Large intestine (tissue), 3 donors: Measurements from ENCODE around the gene MAMDC2. TPM values are rescaled to one million over a fixed set of nuclear protein-coding genes. Genes with fewer than 3 reads are reported as not detected.

Experiments used
- DNase-seq, 2 donors: peaks; one replicate each; pipeline versions ENCODE4 v3.0.0 to v3.0.0-alpha.2; 2013
- H3K27ac ChIP-seq: one replicate; pipeline ENCODE4 v1.5.1; 2013; ENCODE audit warnings: low read length
- H3K27me3 ChIP-seq: 2 replicates; pipeline ENCODE4 v1.6.1; 2013; ENCODE audit warnings: low read length; ENCODE audit not compliant: control insufficient read depth, insufficient read depth
- H3K36me3 ChIP-seq: 2 replicates; pipeline ENCODE4 v1.6.1; 2013; ENCODE audit warnings: low read length; ENCODE audit not compliant: control insufficient read depth, insufficient read depth
- H3K4me1 ChIP-seq: one replicate; pipeline ENCODE4 v1.6.1; 2013; ENCODE audit warnings: low read length; ENCODE audit not compliant: control insufficient read depth, insufficient read depth
- H3K4me3 ChIP-seq: one replicate; pipeline ENCODE4 v1.5.1; 2013; ENCODE audit warnings: low read length
- H3K9me3 ChIP-seq: one replicate; pipeline ENCODE4 v1.6.1; 2013; ENCODE audit warnings: mild to moderate bottlenecking, low read depth, low read length, moderate library complexity; ENCODE audit not compliant: control insufficient read depth
- WGBS: methylation state at CpG from one replicate; pipeline ENCODE4 v1.1.5; 2013; ENCODE audit warnings: low lambda C conversion rate; ENCODE audit not compliant: insufficient coverage; 5-methylcytosine and 5-hydroxymethylcytosine counted together
- polyA plus RNA-seq: library from polyadenylated mRNA; unstranded; fragments of 120-200 nt; gene quantifications from one replicate; pipeline ENCODE4 v1.2.1, GENCODE V29; 2013

The MAMDC2 gene
- polyA plus RNA-seq, 1 donor = 7.9 TPM

DNA sequence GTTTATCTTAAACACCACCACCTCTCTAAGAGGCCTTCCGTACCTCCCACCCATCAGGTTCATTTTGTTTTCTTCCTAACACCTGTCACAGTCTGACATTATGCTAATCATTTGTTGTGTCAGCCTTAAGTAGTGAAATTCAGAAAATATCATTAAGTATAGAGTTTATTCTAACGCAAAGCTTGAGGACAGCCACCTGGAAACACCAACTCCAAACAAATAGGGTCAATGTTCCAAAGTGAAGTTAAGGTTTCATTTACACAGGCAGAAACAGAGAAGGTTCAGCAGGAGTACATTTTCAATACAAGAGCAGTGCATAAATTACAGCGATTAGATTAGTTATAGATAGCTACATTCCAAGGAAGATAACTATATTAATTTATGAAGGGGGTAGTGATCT, 213.9 kb downstream of the MAMDC2 start:
- WGBS = 83% methylated on average over 1 of the region's 3 CpGs
- peak overlapping the region; percentile 92 for H3K27ac ChIP-seq
- H3K9me3 ChIP-seq = no peaks in the 10 kb centered on the region
- H3K4me1 ChIP-seq = peaks cover 17% of the 10 kb centered on the region
- peak in 1 of 2 donors; percentile 52 for DNase-seq
- no peaks in the 10 kb centered on the region for H3K27me3 ChIP-seq
- H3K36me3 ChIP-seq = peaks cover 10% of the 10 kb centered on the region
- H3K4me3 ChIP-seq = peak overlapping the region; percentile 77

- no peak for DNase-seq
- H3K27me3 ChIP-seq = no peaks in the 10 kb centered on the region
- H3K36me3 ChIP-seq = peaks cover 10% of the 10 kb centered on the region
- H3K9me3 ChIP-seq = no peaks in the 10 kb centered on the region
- WGBS = 11% methylated on average over 3 of the region's 27 CpGs
- peaks cover 17% of the 10 kb centered on the region for H3K4me1 ChIP-seq
- H3K4me3 ChIP-seq = peak overlapping the region; percentile 77
- H3K27ac ChIP-seq = peak overlapping the region; percentile 92
Measured at GRCh38 chr9:70257991-70258691, 214.5 kb downstream of the MAMDC2 start.

GRCh38 chr9:70258692-70259511, 215.3 kb downstream of the MAMDC2 start, which contains the start of gene SMC5:
Gene SMC5, plus strand, starts transcription at chr9:70258978. Its CDS starts 101 bp downstream, at chr9:70259079.
- Histone ChIP-seq H3K36me3 (peaks cover 10% of the 10 kb centered on the region), H3K4me1 (peaks cover 17% of the 10 kb centered on the region), H3K27ac (peak within 1 kb of the TSS; percentile 92), H3K4me3 (peak within 1 kb of the TSS; percentile 77), H3K9me3 (no peaks in the 10 kb centered on the region), H3K27me3 (no peaks in the 10 kb centered on the region)
- no CpG with 5 or more reads among the region's 75 CpGs for WGBS
- DNase-seq = peak; percentile 93 to 95

DNA sequence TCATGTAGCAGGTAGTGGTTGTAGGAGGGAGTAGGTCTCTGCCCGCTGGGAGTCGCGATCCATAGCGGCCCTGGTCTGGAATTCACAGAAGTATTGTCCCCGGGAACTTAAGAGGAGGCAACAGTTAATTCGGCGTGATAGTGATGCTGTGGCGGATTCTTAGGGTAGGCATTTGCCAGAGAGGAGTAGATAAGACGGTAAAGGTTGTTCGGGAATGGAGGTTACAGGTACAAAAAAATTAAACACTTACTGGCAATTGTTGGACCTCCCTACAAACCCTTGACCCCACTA, 215.8 kb downstream of the MAMDC2 start:
- H3K9me3 ChIP-seq = no peaks in the 10 kb centered on the region
- DNase-seq = peak in 1 of 2 donors; percentile 9
- no peaks in the 10 kb centered on the region for H3K27me3 ChIP-seq
- H3K36me3 ChIP-seq = peaks cover 11% of the 10 kb centered on the region
- peak overlapping the region; percentile 77 for H3K4me3 ChIP-seq
- H3K4me1 ChIP-seq = peaks cover 17% of the 10 kb centered on the region
- WGBS = 11% methylated on average over 5 of the region's 10 CpGs
- peak overlapping the region; percentile 92 for H3K27ac ChIP-seq

DNA sequence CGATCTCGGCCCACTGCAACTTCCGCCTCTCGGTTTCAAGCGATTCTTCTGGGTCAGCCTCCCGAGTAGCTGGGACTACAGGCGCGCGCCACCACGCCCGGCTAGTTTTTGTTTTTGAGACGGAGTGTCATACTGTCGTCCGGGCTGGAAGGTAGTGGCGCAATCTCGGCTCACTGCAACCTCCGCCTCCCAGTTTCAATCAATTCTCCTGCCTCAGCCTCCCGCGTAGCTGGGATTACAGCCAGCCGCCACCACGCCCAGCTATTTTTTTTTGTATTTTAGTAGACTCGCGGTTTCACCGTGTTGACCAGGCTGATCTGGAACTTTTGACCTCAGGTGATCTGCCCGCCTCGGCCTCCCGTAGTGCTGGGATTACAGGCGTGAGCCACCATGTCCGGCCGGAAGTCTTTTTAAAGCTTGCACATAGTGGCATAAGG, 216.4 kb downstream of the MAMDC2 start:
- Histone ChIP-seq H3K27ac (no peak overlapping the region), H3K27me3 (no peaks in the 10 kb centered on the region), H3K4me3 (peak overlapping the region; percentile 77), H3K36me3 (peaks cover 17% of the 10 kb centered on the region), H3K4me1 (peaks cover 17% of the 10 kb centered on the region), H3K9me3 (no peaks in the 10 kb centered on the region)
- WGBS = 94% methylated on average over 3 of the region's 30 CpGs
- no peak for DNase-seq

DNA sequence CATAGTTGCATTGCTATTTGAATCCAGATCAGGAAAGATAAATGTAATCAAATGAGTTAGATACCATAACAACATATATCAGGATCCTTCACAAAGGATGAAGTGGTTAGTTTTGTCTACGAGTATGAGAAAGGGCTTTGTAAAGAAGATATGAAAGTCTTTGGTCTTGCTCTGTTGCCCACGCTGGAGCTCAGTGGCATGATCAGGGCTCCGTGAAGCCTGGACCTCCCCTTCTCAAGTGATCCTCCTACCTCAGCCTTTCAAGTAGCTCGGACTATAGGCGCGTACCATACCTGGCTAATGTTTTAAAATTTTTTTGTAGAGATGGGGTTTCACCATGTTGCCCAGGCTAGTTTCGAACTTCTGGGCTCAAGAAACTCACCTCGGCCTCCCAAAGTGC, 217.0 kb downstream of the MAMDC2 start:
- Histone ChIP-seq H3K27ac (no peak overlapping the region), H3K4me1 (peaks cover 17% of the 10 kb centered on the region), H3K9me3 (no peaks in the 10 kb centered on the region), H3K27me3 (no peaks in the 10 kb centered on the region), H3K4me3 (no peak overlapping the region), H3K36me3 (peaks cover 18% of the 10 kb centered on the region)
- DNase-seq = no peak
- no CpG with 5 or more reads among the region's 8 CpGs for WGBS

DNA sequence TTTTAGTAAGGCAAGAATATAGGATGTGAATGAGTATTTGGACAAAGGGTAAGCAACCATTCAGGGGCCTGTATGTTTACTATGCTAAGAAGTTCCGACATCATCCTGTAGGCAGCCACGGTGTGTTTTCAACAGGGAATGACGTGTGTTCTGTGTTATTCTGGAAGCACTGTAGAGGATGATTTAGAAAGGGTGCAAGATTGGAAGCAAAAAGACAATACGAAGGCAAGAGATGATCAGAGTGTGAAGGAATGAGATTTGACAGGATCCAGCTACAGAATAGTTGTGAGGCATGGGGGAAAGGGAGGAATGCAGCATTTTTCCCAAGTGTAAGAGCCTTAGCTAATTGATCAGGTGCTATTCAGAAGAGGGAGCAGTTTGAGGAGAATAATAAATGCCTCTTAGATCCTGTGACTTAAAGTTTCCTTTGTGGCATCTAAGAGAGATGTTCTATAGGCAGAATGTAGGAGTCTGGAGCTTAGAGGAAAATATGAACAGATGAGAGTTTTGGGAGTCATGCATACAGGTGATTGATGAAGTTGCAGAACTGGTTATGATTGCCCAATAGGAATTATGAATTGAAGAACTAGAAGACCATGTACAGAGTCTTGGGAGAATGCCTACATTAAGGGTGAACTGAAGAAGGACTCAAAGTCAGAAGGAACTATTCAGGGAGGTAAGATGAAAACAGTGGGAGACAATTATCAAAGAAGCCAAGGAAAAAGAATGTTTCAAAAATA, 217.7 kb downstream of the MAMDC2 start:
- Histone ChIP-seq H3K4me3 (no peak overlapping the region), H3K4me1 (peaks cover 13% of the 10 kb centered on the region), H3K27ac (no peak overlapping the region), H3K36me3 (peaks cover 18% of the 10 kb centered on the region), H3K27me3 (no peaks in the 10 kb centered on the region), H3K9me3 (no peaks in the 10 kb centered on the region)
- no peak for DNase-seq
- WGBS = 88% methylated on average over 3 of the region's 4 CpGs

GRCh38 chr9:70262366-70262765, 218.7 kb downstream of the MAMDC2 start:
- DNase-seq = no peak
- H3K27ac ChIP-seq = no peak overlapping the region
- H3K27me3 ChIP-seq = no peaks in the 10 kb centered on the region
- H3K36me3 ChIP-seq = peaks cover 23% of the 10 kb centered on the region
- no CpG with 5 or more reads among the region's 2 CpGs for WGBS
- no peak overlapping the region for H3K4me3 ChIP-seq
- no peaks in the 10 kb centered on the region for H3K9me3 ChIP-seq
- H3K4me1 ChIP-seq = peaks cover 8% of the 10 kb centered on the region

DNA sequence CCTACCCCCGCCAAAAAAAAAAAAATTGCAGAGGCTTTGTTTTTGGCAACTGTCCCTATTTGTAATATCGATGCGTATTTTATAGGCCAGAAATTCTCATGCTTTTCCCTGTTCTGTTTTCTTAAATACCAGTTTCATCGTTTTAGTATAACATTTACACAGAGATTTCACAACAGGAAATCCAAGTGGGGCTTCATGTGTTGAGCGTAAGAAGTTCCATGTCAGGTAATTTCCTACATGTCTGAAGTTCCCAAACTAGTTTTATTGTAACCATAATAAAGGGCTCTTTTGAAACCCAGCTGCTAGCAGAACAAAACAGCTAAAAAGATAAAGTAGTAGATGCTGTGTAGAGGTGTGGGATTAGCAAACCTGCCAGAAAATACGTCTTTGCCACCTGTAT, 219.3 kb downstream of the MAMDC2 start:
- H3K4me3 ChIP-seq = no peak overlapping the region
- no peaks in the 10 kb centered on the region for H3K27me3 ChIP-seq
- peaks cover 26% of the 10 kb centered on the region for H3K36me3 ChIP-seq
- 86% methylated on average over 3 of the region's 6 CpGs for WGBS
- no peak for DNase-seq
- H3K4me1 ChIP-seq = peaks cover 8% of the 10 kb centered on the region
- H3K9me3 ChIP-seq = no peaks in the 10 kb centered on the region
- no peak overlapping the region for H3K27ac ChIP-seq

GRCh38 chr9:70263421-70263820, 219.8 kb downstream of the MAMDC2 start:
- H3K27me3 ChIP-seq = no peaks in the 10 kb centered on the region
- WGBS = no CpG with 5 or more reads among the region's 1 CpG
- H3K36me3 ChIP-seq = peaks cover 30% of the 10 kb centered on the region
- H3K9me3 ChIP-seq = no peaks in the 10 kb centered on the region
- no peak overlapping the region for H3K27ac ChIP-seq
- peaks cover 8% of the 10 kb centered on the region for H3K4me1 ChIP-seq
- no peak for DNase-seq
- no peak overlapping the region for H3K4me3 ChIP-seq
